Activated CD8-positive, alpha-beta memory T cell treated with anti-CD3 and anti-CD28 coated beads for 24 hours (primary cell): ENCODE data around the gene HIRIP3.

Experiments
- DNase-seq: peaks from one replicate; pipeline ENCODE4 v3.0.0-alpha.2; 2020

Gene HIRIP3

DNA sequence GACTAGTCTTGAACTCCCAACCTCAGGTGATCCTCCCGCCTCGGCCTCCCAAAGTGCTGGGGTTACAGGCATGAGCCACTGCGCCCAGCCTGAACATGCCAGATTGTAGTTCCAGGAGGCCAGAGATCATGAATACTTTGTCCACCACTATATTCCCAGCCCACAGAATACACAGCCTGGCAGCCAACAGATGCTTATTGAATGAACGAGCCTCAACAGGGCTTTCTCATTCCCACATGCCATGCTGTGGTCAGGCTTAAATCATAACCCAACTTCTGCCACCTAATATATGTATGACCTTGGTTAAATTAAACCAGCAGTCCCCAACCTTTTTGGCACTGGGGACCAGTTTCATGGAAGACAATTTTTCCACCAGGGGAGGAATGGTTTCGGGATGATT is 36.7 kb downstream of the HIRIP3 start:
- DNase-seq: no peak

DNA sequence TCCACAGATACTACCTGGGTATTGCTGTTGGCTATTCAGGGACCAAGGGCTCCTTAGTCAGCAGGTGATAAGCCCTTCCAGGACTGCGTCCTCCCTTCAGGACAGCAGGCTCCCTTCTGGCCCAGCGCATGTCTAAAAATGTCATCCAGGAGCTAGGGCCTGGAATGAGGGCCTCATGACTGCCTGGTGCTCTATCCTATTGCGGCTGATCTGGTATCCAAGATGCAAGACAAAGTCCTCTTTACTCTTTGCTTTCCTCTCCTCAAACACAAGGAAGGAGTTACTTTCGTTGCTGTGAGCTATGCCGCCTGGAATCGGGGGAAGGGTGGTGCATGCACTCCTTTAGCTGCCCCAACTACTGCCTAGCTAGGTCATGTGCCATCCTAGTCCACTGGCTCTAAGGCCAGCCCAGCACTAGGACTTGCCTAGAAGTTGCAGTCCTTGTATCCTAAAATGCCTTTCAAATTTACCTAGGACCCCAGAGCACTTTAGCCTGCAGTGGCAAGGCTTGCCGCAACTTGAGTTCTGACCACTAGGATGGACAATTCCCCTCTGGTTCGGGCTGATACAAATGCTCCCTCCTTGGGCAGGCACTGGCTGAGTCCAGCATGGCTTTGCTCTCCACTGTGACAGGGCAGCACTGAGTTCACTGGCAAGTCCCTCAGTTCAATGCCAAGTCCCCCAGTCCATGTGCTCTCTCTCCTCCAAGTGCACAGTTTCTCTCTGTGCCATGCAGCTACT is 43.6 kb downstream of the HIRIP3 start:
- no peak for DNase-seq

DNA sequence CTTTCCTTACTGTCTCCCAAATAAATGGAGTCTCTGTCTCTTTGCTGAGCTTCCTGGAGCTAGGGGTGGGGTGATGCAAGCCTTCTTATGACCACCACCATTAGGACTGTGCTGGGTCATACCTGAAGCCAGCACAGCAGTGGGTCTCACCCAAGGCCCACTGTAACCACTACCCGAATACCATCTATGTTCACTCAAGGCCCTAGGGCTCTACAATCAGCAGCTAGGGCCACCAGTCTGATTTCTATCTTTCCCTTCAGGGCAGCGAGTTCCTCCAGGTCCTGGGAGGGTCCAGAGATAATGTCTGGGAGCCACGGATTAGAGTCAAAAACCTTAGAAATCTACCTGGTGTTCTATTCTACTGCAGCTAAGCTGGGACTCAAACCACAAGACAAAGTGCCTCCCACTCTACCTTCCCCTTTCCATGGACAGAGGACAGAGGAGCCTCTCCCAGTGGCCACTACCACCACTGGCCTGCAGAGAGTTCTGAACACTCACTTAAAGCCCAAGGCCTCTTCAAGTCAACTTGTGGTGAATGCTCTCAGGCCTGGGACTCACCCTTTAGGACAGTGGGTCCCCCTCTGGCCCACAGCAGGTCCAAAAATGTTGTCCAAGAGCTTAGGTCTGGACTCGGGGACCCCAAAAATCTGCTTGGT is 44.5 kb downstream of the HIRIP3 start:
- no peak for DNase-seq

DNA sequence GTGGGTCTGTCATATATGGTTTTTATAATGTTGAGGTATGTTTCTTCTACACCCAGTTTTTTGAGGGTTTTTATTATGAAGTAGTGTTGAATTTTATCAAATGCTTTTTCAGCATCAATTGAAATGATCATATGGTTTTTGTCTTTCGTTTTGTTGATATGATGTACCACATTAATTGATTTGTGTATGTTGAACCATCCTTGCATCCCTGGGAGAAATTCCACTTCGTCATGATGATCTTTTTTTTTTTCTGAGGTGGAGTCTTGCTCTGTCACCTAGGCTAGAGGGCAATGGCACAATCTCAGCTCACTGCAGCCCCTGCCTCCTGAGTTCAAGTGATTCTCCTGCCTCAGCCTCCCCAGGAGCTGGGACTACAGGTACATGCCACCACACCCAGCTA is 47.5 kb downstream of the HIRIP3 start:
- DNase-seq: no peak

DNA sequence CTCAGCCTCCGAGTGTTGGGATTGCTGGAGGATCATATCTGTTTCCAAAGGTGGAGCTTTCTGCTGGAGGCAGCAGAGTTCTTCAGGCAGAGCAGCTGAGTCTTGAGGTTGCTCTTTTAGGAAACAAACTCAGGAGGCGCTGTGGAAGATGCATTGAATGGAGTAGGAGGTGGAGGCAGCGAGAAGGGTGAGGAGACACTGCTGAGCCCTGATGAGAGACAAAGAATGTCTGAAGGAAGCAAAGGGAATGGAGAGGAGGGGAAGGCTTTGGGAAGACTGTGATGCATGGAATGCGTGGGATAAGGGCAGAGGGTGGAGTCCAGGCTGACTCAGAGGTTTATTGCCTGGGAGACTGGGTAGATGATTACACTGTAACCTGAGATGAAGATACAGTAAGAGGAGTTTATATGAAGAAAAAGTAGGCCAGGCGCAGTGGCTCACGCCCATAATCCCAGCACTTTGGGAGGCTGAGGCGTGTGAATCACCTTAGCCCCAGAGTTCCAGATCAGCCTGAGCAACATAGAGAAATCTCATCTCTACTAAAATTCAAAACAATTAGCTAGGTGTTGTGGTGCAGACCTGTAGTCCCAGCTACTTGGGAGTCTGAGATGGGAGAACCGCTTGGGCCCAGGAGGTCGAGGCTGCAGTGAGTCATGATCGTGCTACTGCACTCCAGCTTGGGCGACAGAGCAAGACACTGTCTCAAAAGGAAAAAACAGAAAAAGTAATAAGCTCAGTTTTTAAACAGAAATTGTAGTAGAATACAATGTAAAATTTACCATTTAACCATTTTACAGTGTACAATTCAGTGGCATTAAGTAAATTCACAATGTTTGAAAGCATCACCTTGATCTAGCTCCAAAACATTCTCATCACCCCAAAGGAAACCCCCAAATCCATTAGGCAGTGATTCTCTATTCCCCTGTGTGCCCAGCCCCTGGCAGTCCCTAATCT is 51.3 kb downstream of the HIRIP3 start:
- DNase-seq: no peak
